ENCODE measurements around the gene LRRC17. TPM values are rescaled to one million over a fixed set of nuclear protein-coding genes. Genes with fewer than 3 reads are reported as not detected.

LRRC17 gene
- total RNA-seq, 1 experiment from 2014 or later: 0.11 TPM

DNA sequence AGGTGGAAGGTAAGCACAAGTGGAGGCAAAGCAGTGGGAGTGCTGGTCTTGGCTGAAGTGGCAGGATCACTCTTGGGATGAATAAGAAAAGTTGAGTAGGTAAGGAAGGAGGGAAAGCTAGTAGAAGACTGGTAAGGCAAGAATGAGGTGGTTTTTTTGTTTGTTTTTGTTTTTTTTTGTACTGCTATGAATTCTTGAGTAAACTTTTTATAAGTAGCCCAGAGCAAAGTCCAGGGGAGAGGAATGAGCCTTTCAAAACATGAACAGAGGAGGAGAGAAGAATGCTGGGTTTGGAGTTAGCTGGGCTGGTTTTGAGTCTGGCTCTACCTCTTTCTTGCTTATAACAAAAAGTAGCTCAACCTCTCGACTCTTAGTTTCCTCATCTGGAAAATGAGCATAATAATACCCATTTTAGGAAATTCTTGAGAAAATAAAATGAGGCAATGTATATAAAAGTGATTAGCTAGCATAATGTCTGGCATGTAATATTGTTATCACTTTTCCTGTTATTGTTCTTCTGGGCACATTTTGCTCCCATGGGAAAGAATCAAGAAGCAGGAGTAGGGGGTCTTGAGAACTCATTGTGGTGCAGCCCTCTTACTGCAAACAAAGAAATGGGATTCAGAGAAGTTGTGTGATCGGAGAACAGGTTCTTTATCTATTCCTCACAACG is 24.1 kb upstream of the LRRC17 start:
- H3K9me2 ChIP-seq (replicated peaks; ENCODE audit: low read length): no peaks in the 10 kb centered on the region
- no peak overlapping the region for H3K4me3 ChIP-seq (ENCODE audit: low read length)
- H3K4me2 ChIP-seq (ENCODE audit: low read length): no peak overlapping the region; the same call in none of the 2 replicates
- H3K27me3 ChIP-seq (ENCODE audit: low read length): no peaks in the 10 kb centered on the region
- peaks cover 50% of the 10 kb centered on the region for H3K4me1 ChIP-seq (ENCODE audit: insufficient read depth, low read length)
- no peaks in the 10 kb centered on the region for H3K36me3 ChIP-seq (ENCODE audit: low read depth, low read length)
- DNase-seq (peak; percentile 63), ATAC-seq (peak; percentile 23)
- no peaks in the 10 kb centered on the region for H3K9me3 ChIP-seq (ENCODE audit: low read length)
- intact Hi-C loops (cut with micrococcal nuclease): no loop called here
- H3K9ac ChIP-seq (ENCODE audit: low read length): no peak overlapping the region
- CTCF ChIA-PET: no interaction called here
- no peak for TF ChIP-seq EZH2 (IDR thresholded peaks at IDR 0.05; ENCODE audit: low read length, unreplicated experiment)
- no peak for TF ChIP-seq EZH2phosphoT487 (IDR thresholded peaks at IDR 0.05; ENCODE audit: borderline replicate concordance, low read length)
- TF ChIP-seq, protein P1, sequence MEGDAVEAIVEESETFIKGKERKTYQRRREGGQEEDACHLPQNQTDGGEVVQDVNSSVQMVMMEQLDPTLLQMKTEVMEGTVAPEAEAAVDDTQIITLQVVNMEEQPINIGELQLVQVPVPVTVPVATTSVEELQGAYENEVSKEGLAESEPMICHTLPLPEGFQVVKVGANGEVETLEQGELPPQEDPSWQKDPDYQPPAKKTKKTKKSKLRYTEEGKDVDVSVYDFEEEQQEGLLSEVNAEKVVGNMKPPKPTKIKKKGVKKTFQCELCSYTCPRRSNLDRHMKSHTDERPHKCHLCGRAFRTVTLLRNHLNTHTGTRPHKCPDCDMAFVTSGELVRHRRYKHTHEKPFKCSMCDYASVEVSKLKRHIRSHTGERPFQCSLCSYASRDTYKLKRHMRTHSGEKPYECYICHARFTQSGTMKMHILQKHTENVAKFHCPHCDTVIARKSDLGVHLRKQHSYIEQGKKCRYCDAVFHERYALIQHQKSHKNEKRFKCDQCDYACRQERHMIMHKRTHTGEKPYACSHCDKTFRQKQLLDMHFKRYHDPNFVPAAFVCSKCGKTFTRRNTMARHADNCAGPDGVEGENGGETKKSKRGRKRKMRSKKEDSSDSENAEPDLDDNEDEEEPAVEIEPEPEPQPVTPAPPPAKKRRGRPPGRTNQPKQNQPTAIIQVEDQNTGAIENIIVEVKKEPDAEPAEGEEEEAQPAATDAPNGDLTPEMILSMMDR (conservative IDR thresholded peaks at IDR 0.05; ENCODE audit: low read depth, low read length): no peak
- no peaks in the 10 kb centered on the region for H4K20me1 ChIP-seq (ENCODE audit: low read length)
- POLR2A ChIA-PET (ENCODE audit: unreplicated experiment): interaction anchor here (0.5 to 0.6 kb wide), 3 partner anchors 28 to 240 kb away, joined by 4 to 12 read pairs (median 5); partner anchors contain the start of gene ARMC10
- no peaks in the 10 kb centered on the region for H3K79me2 ChIP-seq (ENCODE audit: low read length)
- peaks cover 5% of the 10 kb centered on the region for H3F3A ChIP-seq (ENCODE audit: low read length, unreplicated experiment)
- BruUV-seq (replicated peaks): no TSS peak
- H2AFZ ChIP-seq (ENCODE audit: low read length): no peak overlapping the region
- H3K27ac ChIP-seq (ENCODE audit: low read length): no peak overlapping the region

DNA sequence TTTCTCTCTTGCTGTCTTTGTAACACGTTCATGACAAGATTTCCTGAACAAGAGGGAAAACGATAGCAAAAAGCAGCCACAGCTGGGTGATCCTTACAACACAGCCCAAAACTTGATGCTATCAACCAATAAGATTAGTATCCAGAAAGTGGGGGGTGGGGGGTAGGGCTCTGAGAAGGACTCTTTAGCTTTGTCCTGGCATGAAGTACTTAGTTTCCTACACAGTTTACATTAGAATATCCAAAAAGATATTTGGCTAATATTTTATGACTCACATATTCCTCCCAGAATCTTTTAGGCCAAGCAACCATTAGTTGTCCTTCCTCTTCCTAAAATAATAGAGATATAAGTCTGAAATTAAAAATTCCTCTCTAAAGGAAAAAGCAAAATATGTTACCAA is 22.9 kb upstream of the LRRC17 start:
- Histone ChIP-seq H3K36me3 (ENCODE audit: low read depth, low read length) (no peaks in the 10 kb centered on the region), H3K9me2 (replicated peaks; ENCODE audit: low read length) (no peaks in the 10 kb centered on the region), H4K20me1 (ENCODE audit: low read length) (no peaks in the 10 kb centered on the region), H3K4me2 (ENCODE audit: low read length) (peak overlapping the region; percentile 80; the same call in 1 of the 2 replicates), H3K9me3 (ENCODE audit: low read length) (no peaks in the 10 kb centered on the region), H2AFZ (ENCODE audit: low read length) (no peak overlapping the region), H3K27ac (ENCODE audit: low read length) (no peak overlapping the region), H3K4me3 (ENCODE audit: low read length) (no peak overlapping the region), H3F3A (ENCODE audit: low read length, unreplicated experiment) (peaks cover 5% of the 10 kb centered on the region), H3K9ac (ENCODE audit: low read length) (no peak overlapping the region), H3K27me3 (ENCODE audit: low read length) (no peaks in the 10 kb centered on the region), H3K79me2 (ENCODE audit: low read length) (no peaks in the 10 kb centered on the region), H3K4me1 (ENCODE audit: insufficient read depth, low read length) (peaks cover 45% of the 10 kb centered on the region)
- DNase-seq (no peak), ATAC-seq (no peak)
- no TSS peak for BruUV-seq (replicated peaks)
- intact Hi-C loops (cut with micrococcal nuclease): loop anchor here (5.0 to 10.0 kb wide), 2 partner anchors 37 to 175 kb away; no protein-coding TSS in a partner anchor
- POLR2A ChIA-PET (ENCODE audit: unreplicated experiment): no interaction called here
- CTCF ChIA-PET: interaction anchor here (0.7 kb wide), 1 partner anchor 172 kb away, joined by 3 read pairs; no protein-coding TSS in a partner anchor
- TF ChIP-seq EZH2 (IDR thresholded peaks at IDR 0.05; ENCODE audit: low read length, unreplicated experiment): no peak
- no peak for TF ChIP-seq EZH2phosphoT487 (IDR thresholded peaks at IDR 0.05; ENCODE audit: borderline replicate concordance, low read length)
- TF ChIP-seq, protein P1 (conservative IDR thresholded peaks at IDR 0.05; ENCODE audit: low read depth, low read length): no peak
